Measurements from ENCODE around the gene MED16. TPM values are rescaled to one million over a fixed set of nuclear protein-coding genes. Genes with fewer than 3 reads are reported as not detected.

Gene MED16
- total RNA-seq, 1 experiment from 2014 or later: 83.1 TPM

DNA sequence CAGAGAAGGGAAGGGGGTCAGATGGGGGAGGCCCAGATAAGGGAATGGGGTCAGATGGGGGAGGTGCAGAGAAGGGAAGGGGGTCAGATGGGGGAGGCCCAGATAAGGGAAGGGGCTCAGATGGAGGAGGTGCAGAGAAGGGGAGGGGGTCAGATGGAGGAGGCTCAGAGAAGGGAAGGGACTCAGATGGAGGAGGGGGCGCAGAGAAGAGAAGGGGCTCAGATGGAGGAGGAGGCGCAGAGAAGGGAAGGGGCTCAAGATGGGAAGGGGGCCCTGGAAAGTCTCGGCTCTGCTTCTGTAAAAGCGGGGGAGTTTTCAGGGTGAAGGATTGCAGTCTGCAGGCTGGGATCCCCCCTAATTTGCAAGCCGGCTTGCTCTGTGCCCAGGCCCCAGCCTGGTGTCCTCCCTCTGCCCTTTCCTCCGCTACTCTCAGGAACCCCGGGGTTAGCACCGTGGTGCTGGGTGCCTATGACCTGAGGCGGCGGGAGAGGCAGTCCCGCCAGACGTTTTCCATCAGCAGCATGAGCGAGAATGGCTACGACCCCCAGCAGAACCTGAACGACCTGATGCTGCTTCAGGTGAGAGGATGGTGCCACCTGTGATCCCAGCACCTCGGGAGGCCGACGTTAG lies 63.7 kb downstream of the MED16 start:
- H3K4me2 ChIP-seq (ENCODE audit: insufficient read depth, insufficient read length, low read length): no peak overlapping the region
- no peak overlapping the region for H2BK20ac ChIP-seq (ENCODE audit: low read depth, low read length, poor library complexity, severe bottlenecking)
- no peak overlapping the region for H2AFZ ChIP-seq (ENCODE audit: low read length)
- H3K9me3 Mint-ChIP-seq: no peaks in the 10 kb centered on the region
- H2BK12ac ChIP-seq (ENCODE audit: insufficient read length, low read depth, low read length): no peak overlapping the region
- H3K79me1 ChIP-seq (ENCODE audit: insufficient read depth, low read depth, low read length, poor library complexity, severe bottlenecking): no peaks in the 10 kb centered on the region
- H3K56ac ChIP-seq (ENCODE audit: insufficient read length, low read depth, low read length): no peak overlapping the region
- no peak overlapping the region for H3K9ac ChIP-seq (ENCODE audit: extremely low read depth, insufficient read length, low read length)
- H3K27me3 Mint-ChIP-seq (ENCODE audit: low read depth): peaks cover 3% of the 10 kb centered on the region; the same call in 1 of the 2 replicates
- TF ChIP-seq, protein P1, sequence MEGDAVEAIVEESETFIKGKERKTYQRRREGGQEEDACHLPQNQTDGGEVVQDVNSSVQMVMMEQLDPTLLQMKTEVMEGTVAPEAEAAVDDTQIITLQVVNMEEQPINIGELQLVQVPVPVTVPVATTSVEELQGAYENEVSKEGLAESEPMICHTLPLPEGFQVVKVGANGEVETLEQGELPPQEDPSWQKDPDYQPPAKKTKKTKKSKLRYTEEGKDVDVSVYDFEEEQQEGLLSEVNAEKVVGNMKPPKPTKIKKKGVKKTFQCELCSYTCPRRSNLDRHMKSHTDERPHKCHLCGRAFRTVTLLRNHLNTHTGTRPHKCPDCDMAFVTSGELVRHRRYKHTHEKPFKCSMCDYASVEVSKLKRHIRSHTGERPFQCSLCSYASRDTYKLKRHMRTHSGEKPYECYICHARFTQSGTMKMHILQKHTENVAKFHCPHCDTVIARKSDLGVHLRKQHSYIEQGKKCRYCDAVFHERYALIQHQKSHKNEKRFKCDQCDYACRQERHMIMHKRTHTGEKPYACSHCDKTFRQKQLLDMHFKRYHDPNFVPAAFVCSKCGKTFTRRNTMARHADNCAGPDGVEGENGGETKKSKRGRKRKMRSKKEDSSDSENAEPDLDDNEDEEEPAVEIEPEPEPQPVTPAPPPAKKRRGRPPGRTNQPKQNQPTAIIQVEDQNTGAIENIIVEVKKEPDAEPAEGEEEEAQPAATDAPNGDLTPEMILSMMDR (conservative IDR thresholded peaks at IDR 0.05): no peak
- H4K5ac ChIP-seq (ENCODE audit: insufficient read length, low read depth, low read length): no peak overlapping the region
- H3K27me3 ChIP-seq (ENCODE audit: insufficient read depth, low read length): no peaks in the 10 kb centered on the region
- H3K18ac ChIP-seq (ENCODE audit: insufficient read length, low read depth, low read length): no peak overlapping the region
- no peak overlapping the region for H3K4me3 Mint-ChIP-seq
- H3K27ac Mint-ChIP-seq: no peak overlapping the region
- no peak overlapping the region for H3K4ac ChIP-seq (ENCODE audit: low read depth, low read length)
- no peaks in the 10 kb centered on the region for H3K36me3 Mint-ChIP-seq (ENCODE audit: insufficient read depth in 1 of 3, low read depth in 3 of 3)
- H2AK5ac ChIP-seq (ENCODE audit: insufficient read length, low read length): no peak overlapping the region
- H3K14ac ChIP-seq (ENCODE audit: insufficient read depth, low read length): no peak overlapping the region
- no peak overlapping the region for H4K8ac ChIP-seq (replicated peaks; ENCODE audit: insufficient read length, low read depth, low read length)
- no peak overlapping the region for H2BK5ac ChIP-seq (ENCODE audit: insufficient read length, low read length)
- no peaks in the 10 kb centered on the region for H3K9me3 ChIP-seq (ENCODE audit: control insufficient read depth, low read depth, low read length)
- no peaks in the 10 kb centered on the region for H3K23me2 ChIP-seq (ENCODE audit: insufficient read length, low read depth, low read length, poor library complexity, severe bottlenecking)
- no peak overlapping the region for H2BK15ac ChIP-seq (ENCODE audit: low read depth, low read length)
- H4K91ac ChIP-seq (ENCODE audit: insufficient read length, low read depth, low read length): no peak overlapping the region
- H3K79me2 ChIP-seq (ENCODE audit: insufficient read depth, low read length): no peaks in the 10 kb centered on the region
- no peak overlapping the region for H3T11ph ChIP-seq (ENCODE audit: low read length)
- H3K4me1 Mint-ChIP-seq: 0 out of 4 replicates have a peak, but pooled peaks cover 0 to 3% of the 10 kb centered on the region in 2 experiments
- no peaks in the 10 kb centered on the region for H4K20me1 ChIP-seq (ENCODE audit: control insufficient read depth, insufficient read depth, insufficient read length)
- WGBS (ENCODE audit: extremely low coverage, insufficient read length, low lambda C conversion rate): no CpG with 5 or more reads among the region's 18 CpGs
- no peaks in the 10 kb centered on the region for H3K4me1 ChIP-seq (ENCODE audit: insufficient read depth, low read length)
- H2BK120ac ChIP-seq (ENCODE audit: low read depth, low read length, poor library complexity, severe bottlenecking): no peak overlapping the region
- H3K27ac ChIP-seq (ENCODE audit: insufficient read length, low read depth, low read length): no peak overlapping the region
- DNase-seq: no peak
- no peak overlapping the region for H3K23ac ChIP-seq (ENCODE audit: insufficient read length, low read depth, low read length)

Data from H9 (cell line).